Peyer's patch (tissue), 4 donors: ENCODE measurements around the gene EPB41L1.

Experiments used
- CTCF ChIP-seq, 6 experiments: fragments of 450-650 bp in 4 of 6; fragments of 200-600 bp in 2 of 6; sonication (generic) in 1 of 6; IDR thresholded peaks; one replicate each; pipeline ENCODE4 v1.5.1; 2017 to 2019; ENCODE audit warnings: antibody characterized with exemption in 6 of 6, mild to moderate bottlenecking in 3 of 6, moderate library complexity in 1 of 6
- POLR2A ChIP-seq, 2 donors: fragments of 450-650 bp; IDR thresholded peaks; one replicate each; pipeline ENCODE4 v1.5.1; 2017; ENCODE audit warnings: antibody characterized with exemption in 2 of 2, mild to moderate bottlenecking in 2 of 2, moderate library complexity in 2 of 2

- TF ChIP-seq CTCF (IDR thresholded peaks at IDR 0.05) (no peak), POLR2A (IDR thresholded peaks at IDR 0.05) (no peak)
Observed at GRCh38 chr20:36153736-36154699, 522 bp upstream of the EPB41L1 start.
